HG03469 (cell line): ENCODE measurements around the gene SMYD3.

Source experiments
- ATAC-seq: cut with Tn5 transposase; IDR thresholded peaks from one replicate; pipeline ENCODE4 v1.9.1; 2021; ENCODE audit warnings: mild to moderate bottlenecking, moderate library complexity, moderate number of reproducible peaks; ENCODE audit not compliant: unreplicated experiment

SMYD3 gene

DNA sequence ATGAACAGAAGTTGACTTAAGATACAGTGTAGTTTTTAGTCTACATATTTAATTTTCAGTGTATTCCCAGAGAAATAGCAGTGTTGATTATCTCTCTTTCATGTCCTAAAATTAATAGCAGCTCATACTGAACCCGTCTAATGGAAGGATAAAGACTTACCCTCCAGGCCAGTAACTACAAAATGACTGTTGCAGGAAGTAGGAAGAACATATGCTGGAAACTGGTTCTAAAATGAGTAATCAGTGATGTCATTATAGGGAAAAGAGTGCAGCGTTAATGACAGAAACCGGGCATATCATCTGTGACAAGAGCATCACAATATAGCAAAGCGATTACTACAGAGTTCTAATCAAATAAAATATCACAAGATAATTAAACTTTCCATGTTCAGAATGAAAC, 385.5 kb downstream of the SMYD3 start:
- ATAC-seq: no peak

DNA sequence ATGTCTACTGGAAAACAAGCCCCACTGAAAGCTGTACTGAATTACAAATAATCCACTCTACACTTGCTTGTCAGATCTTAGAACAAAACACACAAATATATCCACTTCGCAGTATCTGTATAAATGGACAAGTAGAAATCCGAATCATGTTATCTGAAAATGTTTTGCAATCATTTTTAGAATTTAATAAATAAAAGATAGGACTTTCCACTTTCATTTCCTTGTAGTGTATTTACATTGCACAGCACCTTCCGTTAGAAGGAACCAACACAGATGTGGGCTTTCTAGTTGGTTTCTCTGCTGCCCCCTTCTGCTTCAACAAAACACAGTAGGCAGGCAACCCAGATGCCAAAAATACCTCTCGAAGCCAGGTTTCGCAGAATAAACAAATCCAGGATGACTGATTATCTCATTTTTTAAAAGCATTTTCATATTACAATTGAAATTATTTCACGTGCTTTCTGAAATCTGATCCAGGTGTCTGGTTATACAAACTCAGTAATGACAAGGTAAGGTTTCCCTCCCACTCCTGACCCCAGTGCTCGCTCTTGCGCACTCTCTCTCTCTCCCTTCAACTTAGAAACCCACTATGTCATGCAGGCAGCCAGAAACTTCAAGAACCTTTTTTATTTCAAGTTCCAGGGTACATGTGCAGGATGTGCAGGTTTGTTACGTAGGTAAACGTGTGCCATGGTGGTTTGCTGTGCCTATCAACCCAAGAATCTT, 389.9 kb downstream of the SMYD3 start:
- peak; percentile 77 for ATAC-seq

DNA sequence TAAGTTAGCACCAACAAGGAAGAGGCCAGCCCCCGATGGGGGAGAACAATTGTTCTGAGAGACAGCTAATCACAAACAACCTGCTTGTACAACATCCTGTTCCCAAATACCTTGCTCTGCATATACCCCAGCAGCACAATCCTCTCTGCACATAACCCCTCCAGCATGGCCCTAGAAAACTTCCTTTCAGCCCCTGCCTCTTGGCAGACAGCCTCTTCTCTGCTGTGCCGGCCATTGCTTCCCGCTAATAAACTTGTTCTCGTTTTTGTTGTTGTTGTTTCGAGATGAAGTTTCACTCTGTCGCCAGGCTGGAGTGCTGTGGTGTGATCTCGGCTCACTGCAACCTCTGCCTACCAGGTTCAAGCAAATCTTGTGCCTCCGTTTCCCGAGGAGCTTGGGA, 392.7 kb downstream of the SMYD3 start:
- no peak for ATAC-seq

- ATAC-seq: no peak
These were observed 393.5 kb downstream of the SMYD3 start for GRCh38 chr1:246113555-246114095.

GRCh38 chr1:246111570-246111969, 395.5 kb downstream of the SMYD3 start:
- ATAC-seq: no peak

DNA sequence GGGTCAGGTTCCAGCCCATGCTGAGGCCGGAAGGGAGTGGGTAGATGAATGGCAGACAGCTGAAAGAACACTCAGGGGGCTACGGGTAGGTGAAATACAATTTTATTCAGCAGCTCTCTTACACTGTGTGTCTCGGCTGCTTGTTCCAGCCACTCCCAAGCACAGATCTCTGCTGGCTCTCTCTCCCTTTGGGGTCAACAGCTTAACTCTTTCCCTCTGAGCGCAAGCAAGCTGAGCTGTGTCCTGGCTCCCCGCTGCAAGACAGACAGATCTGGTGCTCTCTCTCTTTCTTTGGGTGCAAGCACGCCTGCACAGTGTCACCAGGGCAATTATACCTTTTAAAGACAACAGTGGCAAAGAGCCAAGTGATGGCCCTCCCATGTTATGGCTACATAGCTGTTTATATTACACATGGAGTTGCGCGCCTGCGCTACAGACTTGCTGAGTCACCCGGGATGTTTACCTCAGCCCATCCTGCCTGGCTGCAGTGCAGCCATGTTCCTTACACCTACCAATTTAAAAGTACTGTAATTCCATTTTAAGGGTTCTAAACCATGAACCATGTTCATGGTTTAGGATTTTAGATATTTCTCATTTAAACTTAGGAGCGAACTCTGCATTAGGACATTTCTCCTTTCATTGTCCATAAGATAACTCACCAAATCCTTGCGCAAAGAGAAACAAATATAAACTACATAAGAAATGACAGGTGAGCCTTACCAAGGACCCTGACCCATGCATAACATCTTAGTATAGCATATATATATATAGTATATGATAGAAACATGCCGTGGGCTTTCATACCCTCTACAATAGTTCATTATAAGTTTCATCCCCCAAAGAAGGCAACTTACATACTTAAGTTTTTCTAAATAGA, 396.5 kb downstream of the SMYD3 start:
- ATAC-seq: no peak

- no peak for ATAC-seq
These were observed 398.7 kb downstream of the SMYD3 start for GRCh38 chr1:246108278-246108925.

- no peak for ATAC-seq
These were observed 399.4 kb downstream of the SMYD3 start for GRCh38 chr1:246107516-246108277.

DNA sequence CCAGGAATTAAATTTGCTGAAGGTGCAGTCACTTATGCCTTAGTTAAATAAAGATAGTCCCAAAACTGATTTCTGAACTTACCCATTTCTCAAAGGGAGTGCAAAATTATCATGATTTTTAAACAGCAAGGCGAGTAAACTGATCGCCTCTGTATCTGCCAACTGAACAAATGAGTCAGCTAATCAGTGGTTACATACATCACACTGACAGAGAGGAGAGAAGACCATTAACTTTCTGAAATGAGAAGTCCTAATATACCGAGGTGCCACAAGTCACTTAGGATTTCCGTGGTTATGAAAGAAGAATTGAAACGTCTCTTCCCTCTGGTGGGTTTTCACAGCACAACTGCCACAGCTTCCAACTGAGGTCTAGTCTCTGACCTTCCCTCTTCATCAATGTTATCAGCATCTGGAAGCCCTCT, 400.7 kb downstream of the SMYD3 start:
- ATAC-seq: no peak

DNA sequence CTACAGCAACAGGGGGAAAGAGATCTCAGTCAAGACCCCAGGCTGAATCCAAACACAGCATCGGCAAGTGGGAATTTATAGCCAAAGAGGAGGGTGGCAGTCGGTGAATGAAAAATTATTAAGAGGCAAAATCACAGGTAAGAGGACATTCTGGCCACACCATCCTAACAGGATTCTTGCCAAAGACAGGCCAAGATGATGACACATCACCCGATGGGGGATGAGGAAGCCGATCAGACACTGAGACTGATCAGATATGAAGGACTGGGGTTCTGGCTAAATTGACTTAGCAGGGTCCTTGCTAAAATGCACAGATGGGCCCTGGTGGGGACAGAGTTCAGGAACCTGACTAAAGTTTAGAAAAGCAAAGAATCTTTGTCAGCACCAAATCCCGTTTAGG, 402.2 kb downstream of the SMYD3 start:
- no peak for ATAC-seq

- no peak for ATAC-seq
These were observed 407.5 kb downstream of the SMYD3 start for GRCh38 chr1:246099570-246099969.

GRCh38 chr1:246096356-246096755, 410.7 kb downstream of the SMYD3 start:
- ATAC-seq: no peak

GRCh38 chr1:246095443-246095842, 411.6 kb downstream of the SMYD3 start:
- ATAC-seq: no peak

DNA sequence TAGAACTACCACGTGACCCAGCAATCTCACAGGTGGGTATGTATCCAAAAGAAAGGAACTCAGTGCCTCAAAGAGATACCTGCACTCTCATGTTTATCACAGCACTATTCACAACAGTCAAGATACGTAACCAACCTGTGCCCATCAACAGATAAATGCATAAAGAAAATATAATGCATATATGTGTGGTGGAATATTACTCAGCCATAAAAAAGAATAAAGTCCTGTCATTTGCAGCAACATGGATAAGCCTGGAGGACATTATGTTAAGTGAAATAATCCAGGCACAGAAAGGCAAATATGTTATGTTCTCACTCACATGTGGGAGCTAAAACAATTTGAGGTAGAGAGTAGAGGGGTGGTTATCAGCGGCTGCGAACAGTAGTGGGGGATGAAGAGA, 413.8 kb downstream of the SMYD3 start:
- ATAC-seq: no peak

- no peak for ATAC-seq
These were observed 414.9 kb downstream of the SMYD3 start for GRCh38 chr1:246092136-246092535.

- no peak for ATAC-seq
These were observed 415.6 kb downstream of the SMYD3 start for GRCh38 chr1:246091477-246091876.

GRCh38 chr1:246086191-246086590, 420.9 kb downstream of the SMYD3 start:
- no peak for ATAC-seq

- no peak for ATAC-seq
These were observed 423.7 kb downstream of the SMYD3 start for GRCh38 chr1:246083416-246083815.

DNA sequence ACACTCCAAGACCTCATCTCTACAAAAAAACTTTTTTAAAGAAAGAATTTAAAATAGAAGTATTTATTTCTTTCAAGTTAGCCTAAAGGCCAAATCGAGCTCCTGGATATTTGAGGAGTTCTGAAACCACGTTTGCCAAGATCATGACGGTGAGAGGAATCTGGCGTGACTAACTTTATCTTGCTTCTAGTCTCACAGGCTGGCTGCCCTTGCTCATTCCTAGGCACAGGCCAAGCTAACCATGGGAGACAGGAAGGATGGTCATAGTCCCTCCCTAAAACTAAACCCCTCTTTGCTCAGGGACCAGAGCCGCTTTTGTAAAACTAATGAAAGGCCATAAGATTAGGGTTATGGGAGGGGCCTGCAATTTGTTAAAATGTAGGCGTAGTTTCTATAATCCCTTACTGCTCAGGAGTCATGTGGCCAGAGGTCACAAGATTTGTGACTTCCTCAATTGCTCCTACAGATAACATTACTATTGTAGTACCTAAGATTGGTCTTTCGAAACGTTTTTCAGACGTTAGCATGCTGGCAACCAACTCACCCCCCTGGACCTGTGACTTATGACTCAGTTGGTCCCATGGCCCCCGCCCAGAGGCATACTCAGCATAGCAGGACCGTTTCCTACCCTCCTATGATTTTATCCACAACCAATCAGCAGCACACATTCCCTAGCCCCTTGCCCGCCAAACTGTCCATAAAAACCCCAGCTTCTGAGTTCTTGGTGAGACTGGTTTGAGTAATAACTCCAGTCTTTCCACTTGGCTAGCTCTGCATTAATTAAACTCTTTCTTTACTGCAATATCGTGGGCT, 425.0 kb downstream of the SMYD3 start:
- no peak for ATAC-seq
